Body of pancreas (tissue), 4 donors: ENCODE measurements around the gene KMO. TPM values are rescaled to one million over a fixed set of nuclear protein-coding genes. Genes with fewer than 3 reads are reported as not detected.
A peak's percentile ranks its signal among the peaks of the same experiment; 100 is the strongest.

ENCODE experiments used
- ATAC-seq: fragments of 150-250 bp; one replicate; pipeline ENCODE4 v1.9.1; 2016
- DNase-seq, 4 donors: peaks; one replicate each; pipeline ENCODE4 v3.0.0-alpha.2; 2019
- H3K27ac ChIP-seq, 4 donors: fragments of 200-600 bp; sonication (generic); 1 replicate in 3 of 4; 2 replicates in 1 of 4; pipeline versions ENCODE4 v1.5.1 to v1.6.1; 2016 to 2019; ENCODE audit warnings: mild to moderate bottlenecking in 1 of 4, mixed read lengths in 1 of 4, moderate library complexity in 1 of 4
- H3K27me3 ChIP-seq, 2 donors: fragments of 200-600 bp; sonication (generic); one replicate each; pipeline ENCODE4 v1.6.0; 2016; ENCODE audit warnings: mild to moderate bottlenecking in 1 of 2
- H3K36me3 ChIP-seq, 2 donors: fragments of 200-600 bp; sonication (generic); replicated peaks in 1 of 2; 2 replicates each; pipeline ENCODE4 v1.5.1; 2016; ENCODE audit warnings: low read depth in 2 of 2; ENCODE audit not compliant: insufficient read depth in 1 of 2
- H3K4me1 ChIP-seq: fragments of 200-600 bp; sonication (generic); one replicate; pipeline ENCODE4 v1.6.0; 2016
- H3K4me3 ChIP-seq, 2 donors: fragments of 200-600 bp; sonication (generic); 1 replicate in 1 of 2; 2 replicates in 1 of 2; pipeline ENCODE4 v1.5.1; 2016 to 2019
- H3K9me3 ChIP-seq, 3 donors: fragments of 200-600 bp; sonication (generic); 1 replicate in 2 of 3; 2 replicates in 1 of 3; pipeline ENCODE4 v1.5.1; 2016
- POLR2A ChIP-seq, 3 donors: fragments of 450-650 bp; IDR thresholded peaks; one replicate each; pipeline ENCODE4 v1.6.1; 2016; ENCODE audit warnings: antibody characterized with exemption in 3 of 3, mild to moderate bottlenecking in 2 of 3
- WGBS, 2 donors: methylation state at CpG; one replicate each; pipeline ENCODE4 v1.1.5; 2017; 5-methylcytosine and 5-hydroxymethylcytosine counted together
- intact Hi-C: fragments of 100-400 bp; cut with DNase I; formaldehyde crosslinking; loops from one replicate; pipeline ENCODE4 v1.15.1; 2023
- total RNA-seq, 2 donors: library from RNA; depleted of rRNA; stranded (reverse); fragments of >200 nt; gene quantifications; one replicate each; pipeline ENCODE4 v1.1.0, GENCODE V29; 2016
- TF ChIP-seq, protein P1 (sequence below), 7 experiments: fragments of 450-650 bp in 4 of 7; fragments of 200-600 bp in 3 of 7; sonication (generic) in 3 of 7; IDR thresholded peaks; one replicate each; pipeline ENCODE4 v1.5.1; 2016 to 2019; ENCODE audit warnings: antibody characterized with exemption in 7 of 7

Gene KMO
- total RNA-seq, 2 donors from 2014 or later, result 1.3 to 3.6 TPM

GRCh38 chr1:241518476-241519307 is 13.5 kb upstream of the KMO start:
- intact Hi-C loops, result no loop called here
- Histone ChIP-seq H3K4me1 (peaks cover 8% of the 10 kb centered on the region), H3K27me3 (no peaks in the 10 kb centered on the region), H3K36me3 (no peaks in the 10 kb centered on the region), H3K4me3 (peak overlapping the region; percentile 49 to 64), H3K27ac (peak overlapping the region; percentile 79 to 94 (median 85)), H3K9me3 (no peaks in the 10 kb centered on the region)
- ATAC-seq (no peak), DNase-seq (peak in 1 of 4 donors; percentile 25)
- TF ChIP-seq, protein P1, sequence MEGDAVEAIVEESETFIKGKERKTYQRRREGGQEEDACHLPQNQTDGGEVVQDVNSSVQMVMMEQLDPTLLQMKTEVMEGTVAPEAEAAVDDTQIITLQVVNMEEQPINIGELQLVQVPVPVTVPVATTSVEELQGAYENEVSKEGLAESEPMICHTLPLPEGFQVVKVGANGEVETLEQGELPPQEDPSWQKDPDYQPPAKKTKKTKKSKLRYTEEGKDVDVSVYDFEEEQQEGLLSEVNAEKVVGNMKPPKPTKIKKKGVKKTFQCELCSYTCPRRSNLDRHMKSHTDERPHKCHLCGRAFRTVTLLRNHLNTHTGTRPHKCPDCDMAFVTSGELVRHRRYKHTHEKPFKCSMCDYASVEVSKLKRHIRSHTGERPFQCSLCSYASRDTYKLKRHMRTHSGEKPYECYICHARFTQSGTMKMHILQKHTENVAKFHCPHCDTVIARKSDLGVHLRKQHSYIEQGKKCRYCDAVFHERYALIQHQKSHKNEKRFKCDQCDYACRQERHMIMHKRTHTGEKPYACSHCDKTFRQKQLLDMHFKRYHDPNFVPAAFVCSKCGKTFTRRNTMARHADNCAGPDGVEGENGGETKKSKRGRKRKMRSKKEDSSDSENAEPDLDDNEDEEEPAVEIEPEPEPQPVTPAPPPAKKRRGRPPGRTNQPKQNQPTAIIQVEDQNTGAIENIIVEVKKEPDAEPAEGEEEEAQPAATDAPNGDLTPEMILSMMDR (IDR thresholded peaks at IDR 0.05), result no peak
- no peak for TF ChIP-seq POLR2A (IDR thresholded peaks at IDR 0.05)
- WGBS, 2 donors, result 2 to 4% methylated on average over 12 to 23 of the region's 28 CpGs

DNA sequence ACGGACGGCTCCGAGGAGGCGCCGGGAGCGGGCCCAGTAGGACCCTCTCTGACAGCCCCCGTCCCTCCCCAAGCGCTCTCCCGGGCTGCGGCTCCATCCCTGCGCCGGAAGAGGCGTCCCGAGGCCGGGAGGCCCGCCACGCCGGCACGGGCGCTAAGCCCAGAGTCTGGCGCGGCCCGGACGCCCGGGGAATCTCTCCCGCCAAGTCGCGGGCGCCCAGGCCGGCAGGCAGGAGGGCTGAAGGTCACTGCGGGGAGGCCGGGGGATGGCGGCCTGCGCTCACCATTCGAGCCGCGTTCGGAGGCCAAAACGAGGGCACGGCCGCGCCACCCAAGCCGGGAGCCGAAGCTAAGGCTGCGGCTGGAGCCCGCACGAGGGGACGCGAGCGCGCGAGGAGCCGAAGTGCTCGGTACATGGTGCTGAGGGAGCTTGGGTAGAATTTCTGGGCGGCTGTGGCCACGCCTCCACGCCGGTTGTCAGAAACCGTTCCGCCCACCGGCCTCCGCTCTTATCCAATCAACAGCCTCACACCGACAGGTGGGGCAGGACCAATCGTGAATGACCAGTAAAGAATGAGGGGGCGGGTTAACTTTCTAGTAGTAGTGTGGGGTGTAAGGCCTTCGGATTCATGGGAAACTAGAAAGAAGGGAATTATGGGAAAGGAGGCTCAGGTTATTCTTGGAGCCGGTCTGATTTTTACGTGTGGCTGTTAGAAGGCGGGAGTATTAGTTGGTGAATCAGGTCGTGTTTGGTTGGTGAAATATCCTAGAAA is 12.7 kb upstream of the KMO start, which contains the start of gene FH:
Gene FH, minus strand, starts transcription at position 448 of the 772 bp plus-strand sequence. Its CDS starts 33 bp downstream, at position 415.
- Histone ChIP-seq H3K27ac (peak within 1 kb of the TSS; percentile 79 to 94 (median 85)), H3K36me3 (no peaks in the 10 kb centered on the region), H3K9me3 (no peaks in the 10 kb centered on the region), H3K27me3 (no peaks in the 10 kb centered on the region), H3K4me3 (peak within 1 kb of the TSS; percentile 49 to 64), H3K4me1 (peaks cover 8% of the 10 kb centered on the region)
- peak; percentile 79 to 86 (median 85) for TF ChIP-seq POLR2A (IDR thresholded peaks at IDR 0.05)
- TF ChIP-seq, protein P1 (IDR thresholded peaks at IDR 0.05), result no peak
- peak; percentile 95 to 98 (median 96) for DNase-seq
- peak; percentile 99 for ATAC-seq
- WGBS, 2 donors, result 0% methylated on average over 8 to 62 of the region's 70 CpGs
- intact Hi-C loops, result no loop called here

DNA sequence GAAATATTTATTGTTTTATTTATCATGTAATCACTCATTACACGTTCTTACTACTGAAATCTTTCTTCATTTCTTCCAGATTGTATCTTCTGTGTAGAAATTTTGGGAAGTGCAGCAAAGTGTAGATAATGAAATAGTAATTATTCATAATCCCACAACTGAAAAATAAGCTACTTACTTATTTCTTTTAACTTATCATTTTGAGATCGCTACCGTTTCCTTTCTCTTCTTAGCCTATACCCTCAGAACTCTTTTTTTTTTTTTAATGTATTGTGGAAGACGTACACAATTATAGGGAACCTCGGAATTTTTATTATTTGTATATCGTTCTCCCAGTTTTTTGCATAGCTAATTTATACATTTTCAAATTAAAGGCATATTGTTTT is 12.1 kb upstream of the KMO start:
- peak overlapping the region in 1 of 2 donors; percentile 64 for H3K4me3 ChIP-seq
- no peak for DNase-seq
- H3K27me3 ChIP-seq, result no peaks in the 10 kb centered on the region
- no peaks in the 10 kb centered on the region for H3K9me3 ChIP-seq
- WGBS, 2 donors, result 9 to 11% methylated on average over 6 of the region's 6 CpGs
- H3K27ac ChIP-seq, result peak overlapping the region in 2 of 4 donors; percentile 4 to 94
- intact Hi-C loops, result no loop called here
- TF ChIP-seq, protein P1 (IDR thresholded peaks at IDR 0.05), result no peak
- TF ChIP-seq POLR2A (IDR thresholded peaks at IDR 0.05), result no peak
- ATAC-seq, result no peak
- H3K4me1 ChIP-seq, result peaks cover 8% of the 10 kb centered on the region
- no peaks in the 10 kb centered on the region for H3K36me3 ChIP-seq

GRCh38 chr1:241521718-241522117 is 10.5 kb upstream of the KMO start:
- no peak for DNase-seq
- H3K4me1 ChIP-seq, result peaks cover 8% of the 10 kb centered on the region
- H3K9me3 ChIP-seq, result no peaks in the 10 kb centered on the region
- ATAC-seq, result no peak
- intact Hi-C loops, result no loop called here
- H3K4me3 ChIP-seq, result no peak overlapping the region
- H3K27me3 ChIP-seq, result no peaks in the 10 kb centered on the region
- WGBS, 2 donors, result 70 to 74% methylated on average over 2 of the region's 2 CpGs
- no peak for TF ChIP-seq POLR2A (IDR thresholded peaks at IDR 0.05)
- TF ChIP-seq, protein P1 (IDR thresholded peaks at IDR 0.05), result no peak
- no peak overlapping the region for H3K27ac ChIP-seq
- H3K36me3 ChIP-seq, result no peaks in the 10 kb centered on the region
